DMS153 (cell line): ENCODE results near the gene UQCC5.

Source experiments
- DNase-seq: peaks from one replicate; lab custom pipeline; 2025; lab: John Stamatoyannopoulos, UW

UQCC5 gene

DNA sequence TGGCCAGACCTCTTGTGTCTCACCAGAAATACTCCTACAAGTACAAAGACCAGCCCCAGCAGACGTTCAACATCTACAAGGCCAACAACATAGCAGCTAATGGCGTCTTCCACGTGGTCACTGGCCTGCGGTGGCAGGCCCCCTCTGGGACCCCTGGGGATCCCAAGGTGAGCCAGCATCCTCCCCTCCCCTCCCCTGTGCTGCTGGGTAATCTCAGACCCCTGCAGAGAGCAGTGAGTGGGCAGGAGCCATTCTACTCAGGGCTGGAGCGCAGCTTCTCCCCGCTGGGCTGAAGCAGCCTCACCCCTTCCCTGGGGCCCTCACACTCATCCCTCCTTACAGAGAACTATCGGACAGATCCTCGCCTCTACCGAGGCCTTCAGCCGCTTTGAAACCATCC lies 31.4 kb upstream of the UQCC5 start:
- DNase-seq: no peak

DNA sequence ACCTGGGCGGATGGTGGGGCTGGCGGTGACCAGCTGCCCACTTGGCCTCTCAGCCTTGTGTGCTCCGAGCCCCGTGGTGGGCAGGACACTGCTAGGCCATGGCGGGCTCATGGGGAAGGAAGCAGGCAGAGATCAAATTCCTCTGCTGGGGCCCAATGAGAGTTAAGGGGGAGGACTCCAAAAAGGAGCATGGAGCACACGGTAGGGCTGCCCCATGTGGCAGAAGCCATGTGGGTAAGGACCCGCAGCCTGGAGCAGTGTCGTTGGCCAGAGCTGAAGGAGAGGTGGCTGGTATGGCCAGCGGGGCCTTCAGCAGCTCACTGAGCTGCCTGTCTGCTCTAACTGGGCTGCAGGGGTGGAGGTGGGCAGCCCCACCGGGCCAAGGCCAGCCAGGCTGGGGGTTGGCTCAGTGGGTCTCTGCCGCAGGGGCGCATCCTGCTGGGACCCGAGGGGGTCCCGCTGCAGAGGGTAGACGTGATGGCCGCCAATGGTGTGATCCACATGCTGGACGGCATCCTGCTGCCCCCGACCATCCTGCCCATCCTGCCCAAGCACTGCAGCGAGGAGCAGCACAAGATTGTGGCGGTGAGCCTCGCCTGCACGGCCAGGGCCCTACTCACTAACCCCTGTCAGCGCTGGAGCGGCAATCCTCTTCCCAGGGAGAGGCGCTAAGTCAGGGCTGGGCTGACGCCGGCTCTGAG lies 30.0 kb upstream of the UQCC5 start:
- DNase-seq: no peak

DNA sequence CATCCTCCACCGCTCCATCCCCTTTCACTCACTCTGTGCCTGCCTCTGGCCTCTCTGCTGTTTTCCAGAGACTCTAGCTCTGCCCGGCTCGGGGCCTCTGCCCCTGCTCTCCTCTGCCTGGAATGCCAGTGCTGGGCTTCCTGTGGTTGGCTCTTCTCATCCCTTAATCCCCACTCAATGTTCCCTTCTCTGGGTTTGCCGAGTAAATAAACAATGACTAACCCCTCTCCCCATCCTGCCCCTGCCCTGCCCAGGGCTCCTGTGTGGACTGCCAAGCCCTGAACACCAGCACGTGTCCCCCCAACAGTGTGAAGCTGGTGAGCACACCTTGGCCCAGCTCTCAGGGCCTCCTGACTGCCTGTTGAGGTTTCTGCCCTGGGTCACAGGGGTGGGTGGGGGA lies 29.0 kb upstream of the UQCC5 start:
- no peak for DNase-seq

DNA sequence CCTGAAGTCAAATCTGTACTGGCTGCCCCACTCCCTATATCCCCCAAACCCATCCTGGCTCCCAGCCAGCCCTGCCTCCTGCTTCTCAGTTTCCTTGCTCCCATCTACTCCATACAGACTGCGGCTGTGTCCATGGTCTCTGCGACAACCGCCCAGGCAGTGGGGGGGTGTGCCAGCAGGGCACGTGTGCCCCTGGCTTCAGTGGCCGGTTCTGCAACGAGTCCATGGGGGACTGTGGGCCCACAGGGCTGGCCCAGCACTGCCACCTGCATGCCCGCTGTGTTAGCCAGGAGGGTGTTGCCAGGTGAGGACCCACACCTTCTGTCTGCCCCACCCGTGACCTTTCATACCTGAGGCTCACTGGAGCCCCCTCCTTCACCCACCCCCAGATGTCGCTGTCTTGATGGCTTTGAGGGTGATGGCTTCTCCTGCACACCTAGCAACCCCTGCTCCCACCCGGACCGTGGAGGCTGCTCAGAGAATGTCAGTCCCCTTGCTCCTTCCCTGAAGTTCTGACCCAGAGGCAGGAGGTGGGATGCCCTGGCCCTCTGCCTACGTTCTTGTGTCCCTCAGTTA lies 26.6 kb upstream of the UQCC5 start:
- no peak for DNase-seq

DNA sequence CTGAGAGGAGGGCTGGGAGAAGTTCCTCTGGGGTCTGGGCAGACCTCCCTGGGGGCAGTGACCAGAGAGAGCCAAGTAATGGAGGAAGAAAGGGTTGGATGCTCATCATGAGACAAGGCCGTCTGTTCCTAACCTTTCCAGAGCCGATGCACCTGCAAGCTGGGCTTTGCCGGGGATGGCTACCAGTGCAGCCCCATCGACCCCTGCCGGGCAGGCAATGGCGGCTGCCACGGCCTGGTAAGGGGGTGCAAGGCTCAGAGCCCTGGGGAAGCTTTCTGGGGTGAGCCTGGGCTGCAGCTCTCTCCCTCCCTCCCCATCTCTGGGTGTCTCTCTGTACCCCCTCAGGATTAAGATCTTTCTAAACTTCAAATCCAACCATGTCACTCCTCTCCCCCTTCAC lies 24.9 kb upstream of the UQCC5 start:
- no peak for DNase-seq

DNA sequence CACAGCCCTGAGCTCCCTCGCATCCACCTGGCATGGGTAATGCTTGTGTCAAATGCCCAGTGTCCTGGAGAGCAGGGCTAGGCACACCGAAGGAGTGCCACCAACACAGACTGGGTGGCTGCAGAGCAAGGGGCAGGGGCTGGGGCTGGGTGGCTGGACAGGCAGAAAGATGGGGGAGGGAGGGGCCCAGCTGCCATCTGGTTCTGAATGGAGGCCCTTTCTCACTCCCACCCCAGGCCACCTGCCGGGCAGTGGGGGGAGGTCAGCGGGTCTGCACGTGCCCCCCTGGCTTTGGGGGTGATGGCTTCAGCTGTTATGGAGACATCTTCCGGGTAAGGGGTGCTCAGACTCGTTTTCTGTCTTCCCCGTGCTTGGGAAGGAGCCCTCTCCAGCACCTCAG lies 24.3 kb upstream of the UQCC5 start:
- no peak for DNase-seq

DNA sequence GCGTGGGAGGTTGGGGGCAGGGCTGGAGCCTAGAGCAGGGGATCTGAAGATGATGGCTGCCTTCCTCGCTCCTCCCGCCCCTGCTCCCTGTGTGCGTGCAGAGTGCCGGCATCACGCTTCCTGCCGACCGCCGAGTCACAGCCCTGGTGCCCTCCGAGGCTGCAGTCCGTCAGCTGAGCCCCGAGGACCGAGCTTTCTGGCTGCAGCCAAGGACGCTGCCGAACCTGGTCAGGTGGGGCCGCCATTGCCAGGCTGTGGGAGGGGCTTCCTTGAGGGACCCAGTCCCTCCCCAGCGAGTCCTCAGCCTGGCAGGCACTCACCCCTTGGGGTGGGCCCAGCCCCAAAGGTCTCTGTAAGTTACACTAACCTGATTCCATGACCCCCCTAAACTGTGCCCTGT lies 23.7 kb upstream of the UQCC5 start:
- no peak for DNase-seq

DNA sequence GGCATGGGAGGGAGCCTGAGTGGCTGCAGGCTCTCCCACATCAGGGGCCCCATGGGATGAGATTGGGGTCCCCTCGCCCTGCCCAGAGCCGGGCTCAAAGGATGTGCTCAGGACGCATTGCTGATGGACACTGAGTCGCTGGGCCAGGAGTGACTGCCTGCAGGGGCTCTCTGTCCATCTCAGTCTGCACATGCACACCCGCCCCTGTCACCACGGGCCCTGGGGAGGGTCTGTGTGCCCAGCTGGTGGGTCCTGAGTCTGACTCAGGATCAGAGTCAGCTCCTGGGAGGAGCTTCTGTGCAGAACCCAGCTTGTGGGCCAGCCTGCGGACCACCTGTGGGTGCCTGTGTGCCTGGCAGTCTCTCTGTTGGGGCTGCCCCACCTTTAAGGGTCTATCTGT lies 23.1 kb upstream of the UQCC5 start:
- DNase-seq: no peak

DNA sequence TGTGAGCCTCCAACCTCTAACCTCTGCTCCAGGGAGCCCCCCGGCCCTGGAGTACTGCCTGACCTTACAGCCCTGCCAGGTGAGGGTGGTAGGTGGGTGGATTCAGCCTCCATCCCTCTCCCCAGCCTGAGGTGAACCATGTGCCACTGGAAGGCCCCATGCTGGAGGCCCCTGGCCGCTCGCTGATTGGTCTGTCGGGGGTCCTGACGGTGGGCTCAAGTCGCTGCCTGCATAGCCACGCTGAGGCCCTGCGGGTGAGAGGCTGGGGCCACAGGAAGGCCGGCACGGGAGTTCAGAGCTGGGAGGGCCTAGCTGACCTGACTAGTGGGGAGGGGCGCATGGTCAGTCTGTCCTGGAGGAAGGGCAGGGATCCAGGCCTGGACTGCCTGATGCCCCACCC lies 21.8 kb upstream of the UQCC5 start:
- no peak for DNase-seq

DNA sequence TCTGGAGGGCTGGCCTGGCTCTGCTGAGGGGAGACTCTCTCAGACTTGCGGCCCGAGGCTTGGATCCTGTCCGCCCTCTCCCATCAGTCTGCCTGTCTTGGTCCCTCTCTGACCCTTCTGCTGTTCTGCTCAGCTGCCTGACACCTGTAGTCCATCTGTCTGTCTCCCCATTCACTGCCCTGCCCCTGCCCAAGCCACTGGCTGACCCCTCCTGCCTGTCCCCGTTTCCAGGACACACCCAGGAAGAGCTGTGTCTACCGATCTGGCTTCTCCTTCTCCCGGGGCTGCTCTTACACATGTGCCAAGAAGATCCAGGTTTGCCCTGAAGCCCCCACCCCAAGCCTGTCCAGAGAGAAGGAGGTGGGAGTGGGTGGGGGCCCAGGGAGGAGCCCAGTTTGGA lies 21.2 kb upstream of the UQCC5 start:
- no peak for DNase-seq

DNA sequence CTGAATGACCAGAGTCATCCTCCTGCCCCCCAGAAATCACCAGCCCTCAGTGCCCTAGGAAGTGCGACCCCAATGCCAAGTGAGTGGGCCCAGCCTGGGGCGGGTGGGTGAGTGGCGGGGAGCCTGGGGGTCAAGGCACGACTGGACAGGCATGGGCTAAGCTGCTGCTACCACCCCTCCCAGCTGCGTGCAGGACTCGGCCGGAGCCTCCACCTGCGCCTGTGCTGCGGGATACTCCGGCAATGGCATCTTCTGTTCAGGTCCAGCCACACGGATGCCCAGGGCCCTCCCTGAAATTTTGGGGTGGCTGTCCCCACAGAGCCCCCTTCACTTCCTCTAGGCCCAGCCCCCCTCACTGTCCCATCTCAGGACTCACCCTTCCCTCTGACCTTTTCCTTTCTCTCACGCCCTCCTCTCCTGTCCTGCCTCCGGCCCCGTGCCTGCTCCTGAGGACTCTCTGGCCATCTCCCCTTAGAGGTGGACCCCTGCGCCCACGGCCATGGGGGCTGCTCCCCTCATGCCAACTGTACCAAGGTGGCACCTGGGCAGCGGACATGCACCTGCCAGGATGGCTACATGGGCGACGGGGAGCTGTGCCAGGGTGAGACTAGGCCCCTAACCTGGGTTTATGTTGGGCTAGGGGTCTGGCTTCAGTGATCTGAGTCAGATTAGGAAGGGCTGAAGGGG lies 19.8 kb upstream of the UQCC5 start:
- DNase-seq: no peak

DNA sequence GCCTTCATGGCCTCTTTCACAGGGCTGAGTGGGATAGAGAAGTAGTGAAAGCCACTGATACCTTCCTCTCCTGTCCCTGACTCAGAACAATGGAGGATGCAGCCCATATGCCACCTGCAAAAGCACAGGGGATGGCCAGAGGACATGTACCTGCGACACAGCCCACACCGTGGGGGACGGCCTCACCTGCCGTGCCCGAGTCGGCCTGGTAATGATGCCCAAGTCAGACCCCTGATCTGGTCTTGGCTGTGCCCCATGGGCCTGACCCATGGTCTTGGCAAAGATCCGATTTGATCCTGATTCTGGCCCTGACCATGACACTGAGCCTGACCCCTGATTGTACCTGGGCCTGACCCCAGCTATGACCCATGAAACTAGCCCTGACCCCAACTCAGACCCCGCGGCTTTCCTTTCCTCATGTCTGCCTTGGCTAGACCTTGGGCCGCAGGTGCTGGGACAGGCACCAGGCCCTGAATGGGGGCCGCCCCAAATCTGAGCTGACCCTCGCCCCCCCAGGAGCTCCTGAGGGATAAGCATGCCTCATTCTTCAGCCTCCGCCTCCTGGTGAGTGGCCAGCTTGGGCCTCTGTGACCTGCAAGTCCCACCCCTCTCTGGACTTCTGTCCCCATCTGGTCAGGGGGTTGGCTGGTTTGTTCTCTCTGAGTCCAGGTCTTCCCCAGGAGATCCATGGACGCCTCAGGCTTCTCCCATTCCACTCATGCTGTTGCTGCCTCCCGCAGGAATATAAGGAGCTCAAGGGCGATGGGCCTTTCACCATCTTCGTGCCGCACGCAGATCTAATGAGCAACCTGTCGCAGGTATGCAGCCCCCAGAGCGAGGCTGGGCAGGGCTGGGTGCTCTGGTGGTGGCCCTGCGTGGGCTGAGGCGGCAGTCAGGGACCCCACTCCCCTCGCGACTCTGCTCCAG lies 18.3 kb upstream of the UQCC5 start:
- no peak for DNase-seq

DNA sequence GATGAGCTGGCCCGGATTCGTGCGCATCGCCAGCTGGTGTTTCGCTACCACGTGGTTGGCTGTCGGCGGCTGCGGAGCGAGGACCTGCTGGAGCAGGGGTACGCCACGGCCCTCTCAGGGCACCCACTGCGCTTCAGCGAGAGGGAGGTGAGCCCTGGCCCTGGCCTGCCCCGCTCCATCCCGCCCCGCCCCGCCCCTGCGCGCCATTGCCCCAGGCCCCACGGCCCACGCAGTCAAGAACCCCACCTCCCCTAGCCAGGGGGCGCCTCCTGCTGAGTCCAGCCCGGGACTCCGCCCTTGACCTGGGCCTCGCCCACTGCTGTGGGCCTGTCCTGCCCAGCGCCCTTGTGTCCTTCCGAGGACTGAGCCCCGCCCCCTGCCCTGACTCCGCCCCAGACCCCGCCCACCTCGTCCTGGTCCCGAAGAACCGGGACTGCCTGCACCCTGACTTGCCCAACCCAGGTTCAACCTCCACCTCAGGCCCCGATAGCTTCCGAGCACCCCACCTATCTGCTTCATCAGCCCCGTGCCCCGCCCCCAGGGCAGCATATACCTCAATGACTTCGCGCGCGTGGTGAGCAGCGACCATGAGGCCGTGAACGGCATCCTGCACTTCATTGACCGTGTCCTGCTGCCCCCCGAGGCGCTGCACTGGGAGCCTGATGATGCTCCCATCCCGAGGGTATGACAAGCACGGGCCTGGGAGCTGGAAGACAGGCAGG lies 17.5 kb upstream of the UQCC5 start:
- DNase-seq: no peak

DNA sequence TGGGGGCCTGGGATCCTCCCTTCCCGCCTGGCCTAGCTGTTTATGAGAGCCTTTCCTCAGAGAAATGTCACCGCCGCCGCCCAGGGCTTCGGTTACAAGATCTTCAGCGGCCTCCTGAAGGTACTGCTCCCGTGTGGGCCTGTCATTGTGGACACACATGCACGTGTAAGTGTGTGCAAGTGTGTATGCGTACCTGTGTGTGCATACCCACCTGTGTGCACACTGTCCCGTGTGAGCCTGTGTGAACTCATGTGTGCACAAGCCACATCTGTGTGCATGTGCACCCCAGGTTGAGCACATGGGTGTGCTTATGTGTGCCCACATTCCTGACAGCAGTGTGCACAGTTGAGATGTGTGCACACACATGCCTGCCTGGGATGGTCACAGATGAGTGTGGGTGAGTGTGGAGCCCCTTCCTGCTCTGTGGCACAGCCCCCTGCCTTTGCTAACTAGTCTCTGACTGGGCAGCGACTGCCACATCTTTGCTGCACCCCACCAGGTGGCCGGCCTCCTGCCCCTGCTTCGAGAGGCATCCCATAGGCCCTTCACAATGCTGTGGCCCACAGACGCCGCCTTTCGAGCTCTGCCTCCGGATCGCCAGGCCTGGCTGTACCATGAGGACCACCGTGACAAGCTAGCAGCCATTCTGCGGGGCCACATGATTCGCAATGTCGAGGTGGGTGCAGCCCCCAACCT lies 16.8 kb upstream of the UQCC5 start:
- DNase-seq: no peak

DNA sequence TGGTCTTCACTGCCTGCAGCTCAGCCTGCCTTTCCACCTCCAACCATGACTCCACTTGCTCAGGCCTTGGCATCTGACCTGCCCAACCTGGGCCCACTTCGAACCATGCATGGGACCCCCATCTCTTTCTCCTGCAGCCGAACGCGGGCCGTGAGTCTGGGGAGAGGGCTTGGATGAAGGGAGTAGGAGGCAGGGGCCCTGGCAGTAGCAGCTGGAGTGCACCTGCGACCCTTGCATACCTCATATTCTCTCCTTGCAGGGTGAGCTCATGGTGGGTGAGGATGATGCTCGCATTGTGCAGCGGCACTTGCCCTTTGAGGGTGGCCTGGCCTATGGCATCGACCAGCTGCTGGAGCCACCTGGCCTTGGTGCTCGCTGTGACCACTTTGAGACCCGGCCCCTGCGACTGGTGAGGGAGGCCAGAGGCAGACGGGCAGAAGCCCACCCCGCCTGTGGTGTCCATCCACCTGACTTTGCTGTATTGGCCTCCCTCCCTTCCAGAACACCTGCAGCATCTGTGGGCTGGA lies 16.2 kb upstream of the UQCC5 start:
- no peak for DNase-seq

DNA sequence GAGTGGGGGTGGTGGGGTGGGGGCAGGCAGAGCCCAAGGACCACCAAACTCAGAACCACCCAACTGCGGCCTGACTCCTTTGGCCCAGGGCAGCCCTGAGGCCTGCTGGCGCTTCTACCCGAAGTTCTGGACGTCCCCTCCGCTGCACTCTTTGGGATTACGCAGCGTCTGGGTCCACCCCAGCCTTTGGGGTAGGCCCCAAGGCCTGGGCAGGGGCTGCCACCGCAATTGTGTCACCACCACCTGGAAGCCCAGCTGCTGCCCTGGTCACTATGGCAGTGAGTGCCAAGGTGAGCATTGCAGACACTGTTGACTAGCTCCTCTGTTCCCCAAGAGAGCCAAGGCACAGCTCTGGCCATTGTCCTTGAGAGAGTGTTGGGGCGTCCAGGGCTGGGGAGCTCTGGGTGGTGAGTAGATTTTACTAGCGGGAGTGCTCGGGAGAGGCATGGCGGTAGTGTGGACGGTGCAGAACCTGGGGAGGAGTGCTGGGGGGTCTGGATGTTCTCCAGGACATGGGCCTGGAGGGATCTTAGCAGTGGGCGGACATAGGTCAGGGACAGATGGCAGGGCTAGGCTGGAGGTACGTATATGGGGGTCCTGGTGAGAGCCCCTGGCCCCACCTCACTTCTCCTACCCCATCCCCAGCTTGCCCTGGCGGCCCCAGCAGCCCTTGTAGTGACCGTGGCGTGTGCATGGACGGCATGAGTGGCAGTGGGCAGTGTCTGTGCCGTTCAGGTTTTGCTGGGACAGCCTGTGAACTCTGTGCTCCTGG lies 15.5 kb upstream of the UQCC5 start:
- no peak for DNase-seq

DNA sequence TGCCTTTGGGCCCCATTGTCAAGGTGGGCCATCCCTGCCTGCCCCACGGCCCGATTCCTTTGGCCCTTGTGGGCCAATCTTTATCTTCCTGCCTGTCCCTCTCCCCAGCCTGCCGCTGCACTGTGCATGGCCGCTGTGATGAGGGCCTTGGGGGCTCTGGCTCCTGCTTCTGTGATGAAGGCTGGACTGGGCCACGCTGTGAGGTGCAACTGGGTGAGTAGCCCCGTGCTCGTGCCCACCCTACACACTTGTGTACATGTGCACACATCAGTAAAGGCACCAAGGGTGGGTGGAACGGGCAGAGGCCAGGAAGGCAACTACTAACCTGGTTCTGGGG lies 14.9 kb upstream of the UQCC5 start:
- DNase-seq: no peak

DNA sequence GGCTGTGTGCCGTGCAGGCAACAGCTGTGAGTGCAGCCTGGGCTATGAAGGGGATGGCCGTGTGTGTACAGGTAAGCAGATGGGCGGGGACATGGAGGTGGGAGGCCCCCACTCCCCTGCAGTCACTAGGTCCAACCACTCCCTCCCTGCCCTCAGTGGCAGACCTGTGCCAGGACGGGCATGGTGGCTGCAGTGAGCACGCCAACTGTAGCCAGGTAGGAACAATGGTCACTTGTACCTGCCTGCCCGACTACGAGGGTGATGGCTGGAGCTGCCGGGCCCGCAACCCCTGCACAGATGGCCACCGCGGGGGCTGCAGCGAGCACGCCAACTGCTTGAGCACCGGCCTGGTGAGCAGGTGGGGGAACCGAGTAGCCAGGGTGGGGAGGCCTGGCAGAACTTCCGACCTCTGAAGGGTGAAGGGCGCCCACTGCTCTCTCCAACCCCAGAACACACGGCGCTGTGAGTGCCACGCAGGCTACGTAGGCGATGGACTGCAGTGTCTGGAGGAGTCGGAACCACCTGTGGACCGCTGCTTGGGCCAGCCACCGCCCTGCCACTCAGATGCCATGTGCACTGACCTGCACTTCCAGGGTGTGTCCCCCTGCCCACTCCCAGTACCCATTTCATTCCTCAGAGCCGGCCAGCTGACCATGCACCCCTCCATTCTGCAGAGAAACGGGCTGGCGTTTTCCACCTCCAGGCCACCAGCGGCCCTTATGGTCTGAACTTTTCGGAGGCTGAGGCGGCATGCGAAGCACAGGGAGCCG lies 14.3 kb upstream of the UQCC5 start:
- DNase-seq: no peak

DNA sequence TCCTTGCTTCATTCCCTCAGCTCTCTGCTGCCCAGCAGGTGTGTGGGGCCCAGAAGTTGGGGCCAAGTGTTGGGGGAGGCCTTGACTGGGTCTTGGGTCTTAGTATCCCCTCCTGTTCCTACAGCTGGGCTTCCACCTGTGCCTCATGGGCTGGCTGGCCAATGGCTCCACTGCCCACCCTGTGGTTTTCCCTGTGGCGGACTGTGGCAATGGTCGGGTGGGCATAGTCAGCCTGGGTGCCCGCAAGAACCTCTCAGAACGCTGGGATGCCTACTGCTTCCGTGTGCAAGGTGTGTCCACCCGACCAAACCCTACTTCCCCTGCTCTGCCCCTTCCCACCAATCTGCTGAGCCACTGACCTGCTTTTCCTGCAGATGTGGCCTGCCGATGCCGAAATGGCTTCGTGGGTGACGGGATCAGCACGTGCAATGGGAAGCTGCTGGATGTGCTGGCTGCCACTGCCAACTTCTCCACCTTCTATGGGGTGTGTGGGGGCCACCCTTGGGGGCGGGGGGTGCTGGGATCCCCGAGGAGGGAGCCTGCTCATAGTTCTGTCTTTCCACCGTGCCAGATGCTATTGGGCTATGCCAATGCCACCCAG lies 13.7 kb upstream of the UQCC5 start:
- no peak for DNase-seq
